Gastroesophageal sphincter (tissue), 3 donors: Measurements from ENCODE around the gene DNAJC2.

Experiments
- EP300 ChIP-seq: sonication (generic); formaldehyde crosslinking; IDR thresholded peaks from one replicate; pipeline ENCODE4 v1.6.1; 2017; ENCODE audit warnings: antibody characterized with exemption, mild to moderate bottlenecking
- TF ChIP-seq, protein P1 (sequence below), 4 experiments: fragments of 200-600 bp in 2 of 4; fragments of 450-650 bp in 2 of 4; sonication (generic) in 1 of 4; IDR thresholded peaks; one replicate each; pipeline ENCODE4 v1.5.1; 2017 to 2019; ENCODE audit warnings: antibody characterized with exemption in 4 of 4, mild to moderate bottlenecking in 2 of 4, moderate library complexity in 2 of 4

GRCh38 chr7:103314852-103315251 lies 29.7 kb downstream of the DNAJC2 start:
- TF ChIP-seq EP300: no peak
- TF ChIP-seq, protein P1, sequence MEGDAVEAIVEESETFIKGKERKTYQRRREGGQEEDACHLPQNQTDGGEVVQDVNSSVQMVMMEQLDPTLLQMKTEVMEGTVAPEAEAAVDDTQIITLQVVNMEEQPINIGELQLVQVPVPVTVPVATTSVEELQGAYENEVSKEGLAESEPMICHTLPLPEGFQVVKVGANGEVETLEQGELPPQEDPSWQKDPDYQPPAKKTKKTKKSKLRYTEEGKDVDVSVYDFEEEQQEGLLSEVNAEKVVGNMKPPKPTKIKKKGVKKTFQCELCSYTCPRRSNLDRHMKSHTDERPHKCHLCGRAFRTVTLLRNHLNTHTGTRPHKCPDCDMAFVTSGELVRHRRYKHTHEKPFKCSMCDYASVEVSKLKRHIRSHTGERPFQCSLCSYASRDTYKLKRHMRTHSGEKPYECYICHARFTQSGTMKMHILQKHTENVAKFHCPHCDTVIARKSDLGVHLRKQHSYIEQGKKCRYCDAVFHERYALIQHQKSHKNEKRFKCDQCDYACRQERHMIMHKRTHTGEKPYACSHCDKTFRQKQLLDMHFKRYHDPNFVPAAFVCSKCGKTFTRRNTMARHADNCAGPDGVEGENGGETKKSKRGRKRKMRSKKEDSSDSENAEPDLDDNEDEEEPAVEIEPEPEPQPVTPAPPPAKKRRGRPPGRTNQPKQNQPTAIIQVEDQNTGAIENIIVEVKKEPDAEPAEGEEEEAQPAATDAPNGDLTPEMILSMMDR (IDR thresholded peaks at IDR 0.05): no peak
